HEK293 (cell line): ENCODE results near the gene SPATA12.

Experiments used
- CTCF ChIA-PET: fragments of 350-600 bp; formaldehyde crosslinking; extraction: SDS; loops from one replicate; lab custom pipeline; 2021; ENCODE audit warnings: antibody characterized with exemption; lab: Yijun Ruan, JAX
- POLR2A ChIA-PET: fragments of 300-600 bp; formaldehyde crosslinking; extraction: SDS; loops from one replicate; lab custom pipeline; 2020; ENCODE audit warnings: antibody characterized with exemption, inconsistent platforms; lab: Yijun Ruan, JAX
- H3K27ac ChIP-seq: fragments of 200-500 bp; sonication (Bioruptor generic); 2 replicates; pipeline ENCODE4 v1.5.1; 2014; ENCODE audit warnings: low read depth, low read length, control low read depth, inconsistent platforms; ENCODE audit errors: extremely low read depth
- H3K36me3 ChIP-seq, 2 experiments: fragments of 200-500 bp in 1 of 2; sonication (Bioruptor generic) in 1 of 2; 1 replicate in 1 of 2; 2 replicates in 1 of 2; pipeline ENCODE4 v1.5.1; 2014 to 2017; ENCODE audit warnings: inconsistent platforms in 2 of 2, low read length in 2 of 2; ENCODE audit not compliant: control insufficient read depth in 2 of 2, insufficient read depth in 1 of 2
- H3K4me1 ChIP-seq: fragments of 200-500 bp; sonication (Bioruptor generic); 2 replicates; pipeline ENCODE4 v1.5.1; 2014; ENCODE audit warnings: mild to moderate bottlenecking, low read length, inconsistent platforms; ENCODE audit not compliant: control insufficient read depth, insufficient read depth
- H3K4me3 ChIP-seq: 2 replicates; pipeline ENCODE4 v1.5.1; 2011; ENCODE audit warnings: low read depth, mild to moderate bottlenecking, control low read depth, low read length, moderate library complexity
- H3K9me3 ChIP-seq: fragments of 200-500 bp; sonication (Bioruptor generic); 2 replicates; pipeline ENCODE4 v1.5.1; 2014; ENCODE audit warnings: low read depth, low read length, inconsistent platforms; ENCODE audit not compliant: control insufficient read depth, insufficient read depth
- ATF2 ChIP-seq: fragments of 450-650 bp; formaldehyde crosslinking; IDR thresholded peaks from 2 replicates; pipeline ENCODE4 v1.5.1; 2016; ENCODE audit warnings: missing biosample characterization, missing genetic modification characterization, low read depth
- HOXC10 ChIP-seq: sonication (generic); formaldehyde crosslinking; IDR thresholded peaks from 2 replicates; pipeline ENCODE4 v1.8.1; 2023; ENCODE audit warnings: mild to moderate bottlenecking, missing genetic modification reagents
- KLF8 ChIP-seq: fragments of 450-650 bp; formaldehyde crosslinking; IDR thresholded peaks from 2 replicates; pipeline ENCODE4 v1.5.1; 2016; ENCODE audit warnings: missing biosample characterization, missing genetic modification characterization
- MEIS1 ChIP-seq: sonication (generic); formaldehyde crosslinking; IDR thresholded peaks from 2 replicates; pipeline ENCODE4 v1.8.1; 2022; ENCODE audit warnings: missing genetic modification reagents, mild to moderate bottlenecking, borderline replicate concordance
- PRDM1 ChIP-seq: fragments of 450-650 bp; formaldehyde crosslinking; IDR thresholded peaks from 2 replicates; pipeline ENCODE4; 2016; ENCODE audit warnings: missing biosample characterization, missing genetic modification characterization
- ZBTB17 ChIP-seq: fragments of 450-650 bp; formaldehyde crosslinking; IDR thresholded peaks from 2 replicates; pipeline ENCODE4 v1.5.1; 2016; ENCODE audit warnings: missing biosample characterization, missing genetic modification characterization
- ZBTB44 ChIP-seq: fragments of 450-650 bp; IDR thresholded peaks from 2 replicates; pipeline ENCODE4 v1.5.1; 2018; ENCODE audit warnings: missing biosample characterization, mild to moderate bottlenecking, missing genetic modification characterization
- ZFP37 ChIP-seq: fragments of 450-650 bp; formaldehyde crosslinking; IDR thresholded peaks from 2 replicates; pipeline ENCODE4 v1.5.1; 2016; ENCODE audit warnings: missing biosample characterization, missing genetic modification characterization
- ZNF169 ChIP-seq: fragments of 450-650 bp; formaldehyde crosslinking; IDR thresholded peaks from 2 replicates; pipeline ENCODE4 v1.5.1; 2016; ENCODE audit warnings: missing biosample characterization, missing genetic modification characterization
- ZNF23 ChIP-seq: fragments of 450-650 bp; formaldehyde crosslinking; IDR thresholded peaks from 2 replicates; pipeline ENCODE4 v1.5.1; 2016; ENCODE audit warnings: missing biosample characterization, missing genetic modification characterization, borderline replicate concordance
- ZNF311 ChIP-seq: fragments of 450-650 bp; formaldehyde crosslinking; IDR thresholded peaks from 2 replicates; pipeline ENCODE4 v1.5.1; 2017; ENCODE audit warnings: missing biosample characterization, missing genetic modification characterization, borderline replicate concordance
- ZNF341 ChIP-seq: fragments of 450-650 bp; formaldehyde crosslinking; IDR thresholded peaks from 2 replicates; pipeline ENCODE4; 2016; ENCODE audit warnings: low read depth, missing biosample characterization, missing genetic modification characterization
- ZNF426 ChIP-seq: fragments of 450-650 bp; formaldehyde crosslinking; IDR thresholded peaks from 2 replicates; pipeline ENCODE4 v1.5.1; 2017; ENCODE audit warnings: missing biosample characterization, missing genetic modification characterization, mild to moderate bottlenecking, inconsistent platforms, moderate library complexity
- ZNF449 ChIP-seq: fragments of 450-650 bp; formaldehyde crosslinking; IDR thresholded peaks from 2 replicates; pipeline ENCODE4 v1.5.1; 2017; ENCODE audit warnings: missing biosample characterization, mild to moderate bottlenecking, missing genetic modification characterization, moderate library complexity
- ZNF473 ChIP-seq: fragments of 450-650 bp; formaldehyde crosslinking; IDR thresholded peaks from 2 replicates; pipeline ENCODE4 v1.5.1; 2017; ENCODE audit warnings: missing biosample characterization, missing genetic modification characterization
- ZNF488 ChIP-seq: fragments of 450-650 bp; formaldehyde crosslinking; IDR thresholded peaks from 2 replicates; pipeline ENCODE4 v1.5.1; 2016; ENCODE audit warnings: missing biosample characterization, missing genetic modification characterization
- ZNF529 ChIP-seq: fragments of 450-650 bp; formaldehyde crosslinking; IDR thresholded peaks from 2 replicates; pipeline ENCODE4 v1.5.1; 2017; ENCODE audit warnings: missing genetic modification characterization, missing biosample characterization; ENCODE audit not compliant: insufficient replicate concordance
- ZNF548 ChIP-seq: fragments of 450-650 bp; formaldehyde crosslinking; IDR thresholded peaks from 2 replicates; pipeline ENCODE4 v1.5.1; 2016; ENCODE audit warnings: missing biosample characterization, missing genetic modification characterization
- ZNF549 ChIP-seq: fragments of 450-650 bp; IDR thresholded peaks from 2 replicates; pipeline ENCODE4 v1.5.1; 2018; ENCODE audit warnings: missing biosample characterization, missing genetic modification characterization, mild to moderate bottlenecking, inconsistent platforms, moderate library complexity
- ZNF624 ChIP-seq: fragments of 450-650 bp; formaldehyde crosslinking; IDR thresholded peaks from 2 replicates; pipeline ENCODE4 v1.5.1; 2017; ENCODE audit warnings: missing biosample characterization, missing genetic modification characterization
- ZNF645 ChIP-seq: fragments of 450-650 bp; formaldehyde crosslinking; IDR thresholded peaks from 2 replicates; pipeline ENCODE4; 2016; ENCODE audit warnings: missing biosample characterization, missing genetic modification characterization
- ZNF670 ChIP-seq: fragments of 450-650 bp; formaldehyde crosslinking; IDR thresholded peaks from 2 replicates; pipeline ENCODE4 v1.5.1; 2016; ENCODE audit warnings: missing biosample characterization, missing genetic modification characterization, low read depth
- ZSCAN23 ChIP-seq: fragments of 450-650 bp; formaldehyde crosslinking; IDR thresholded peaks from 2 replicates; pipeline ENCODE4 v1.5.1; 2016; ENCODE audit warnings: missing biosample characterization, missing genetic modification characterization

Gene SPATA12

GRCh38 chr3:57017459-57017845, 43.0 kb upstream of the SPATA12 start (continued):
- TF ChIP-seq ZNF449 (no peak), ATF2 (tag by site-specific recombination) (no peak)

- no peak overlapping the region for H3K4me3 ChIP-seq
- peaks cover 11% of the 10 kb centered on the region for H3K4me1 ChIP-seq
- TF ChIP-seq KLF8 (tag by site-specific recombination) (no peak), PRDM1 (tag by site-specific recombination) (no peak), ZNF341 (no peak), ZNF426 (tag by site-specific recombination) (no peak), ZNF473 (tag by site-specific recombination) (no peak), ZNF311 (tag by site-specific recombination) (no peak), ZBTB17 (tag by site-specific recombination) (no peak)
- no peaks in the 10 kb centered on the region for H3K9me3 ChIP-seq
- POLR2A ChIA-PET, result no interaction called here
- CTCF ChIA-PET, result interaction anchor here (0.7 kb wide), 1 partner anchor 38 kb away, joined by 3 read pairs; no protein-coding TSS in a partner anchor
- H3K36me3 ChIP-seq, result no peaks in the 10 kb centered on the region
- H3K27ac ChIP-seq, result no peak overlapping the region
These were observed 42.2 kb upstream of the SPATA12 start for GRCh38 chr3:57018246-57018645.

GRCh38 chr3:57019057-57019456, 41.4 kb upstream of the SPATA12 start:
- peaks cover 11% of the 10 kb centered on the region for H3K4me1 ChIP-seq
- no peak overlapping the region for H3K27ac ChIP-seq
- H3K4me3 ChIP-seq, result no peak overlapping the region
- H3K9me3 ChIP-seq, result no peaks in the 10 kb centered on the region
- H3K36me3 ChIP-seq, result no peaks in the 10 kb centered on the region
- TF ChIP-seq ZFP37 (tag by site-specific recombination), result no peak
- no peak for TF ChIP-seq ZNF624 (tag by site-specific recombination)
- TF ChIP-seq ZNF529 (tag by site-specific recombination), result no peak
- no peak for TF ChIP-seq ZNF169 (tag by site-specific recombination)
- TF ChIP-seq, all 188 proteins: peak for 0
- POLR2A ChIA-PET, result no interaction called here
- CTCF ChIA-PET, result interaction anchor here (0.6 to 0.9 kb wide), 2 partner anchors 59 to 1541 kb away, joined by 3 to 4 read pairs; no protein-coding TSS in a partner anchor

GRCh38 chr3:57025237-57025636, 35.2 kb upstream of the SPATA12 start:
- Histone ChIP-seq H3K4me3 (no peak overlapping the region), H3K9me3 (no peaks in the 10 kb centered on the region), H3K36me3 (no peaks in the 10 kb centered on the region), H3K27ac (no peak overlapping the region), H3K4me1 (peaks cover 3% of the 10 kb centered on the region)
- CTCF ChIA-PET, result interaction anchor here (0.6 kb wide), 1 partner anchor 76 kb away, joined by 6 read pairs; no protein-coding TSS in a partner anchor
- POLR2A ChIA-PET, result no interaction called here
- TF ChIP-seq ZBTB44 (no peak), ZNF548 (tag by site-specific recombination) (no peak), ZSCAN23 (no peak), ZNF670 (no peak), HOXC10 (no peak), MEIS1 (CRISPR knock-in tag) (no peak), ZNF624 (tag by site-specific recombination) (no peak), ZNF426 (tag by site-specific recombination) (no peak), ZNF488 (tag by site-specific recombination) (no peak), ZNF549 (tag by site-specific recombination) (no peak), ZNF645 (no peak), ZNF23 (tag by site-specific recombination) (no peak)
